Measurements from ENCODE around the gene DRICH1. TPM values are rescaled to one million over a fixed set of nuclear protein-coding genes. Genes with fewer than 3 reads are reported as not detected.

Gene DRICH1
- total RNA-seq, 1 experiment from 2014 or later: 0.26 TPM

- no peak for TF ChIP-seq STAT6 (CRISPR knock-in tag; conservative IDR thresholded peaks at IDR 0.05; ENCODE audit: low read depth)
- TF ChIP-seq OVOL2 (CRISPR knock-in tag; IDR thresholded peaks at IDR 0.05; ENCODE audit: borderline replicate concordance): no peak
- no peak for TF ChIP-seq ARID4B (CRISPR knock-in tag; IDR thresholded peaks at IDR 0.05; ENCODE audit: borderline replicate concordance)
- TF ChIP-seq NFATC4 (CRISPR knock-in tag; IDR thresholded peaks at IDR 0.05): no peak
- no peak for TF ChIP-seq GTF2I (CRISPR knock-in tag; conservative IDR thresholded peaks at IDR 0.05)
- TF ChIP-seq CBFB (CRISPR knock-in tag; IDR thresholded peaks at IDR 0.05; ENCODE audit: low read depth): no peak
- no peak for TF ChIP-seq HMGA2 (CRISPR knock-in tag; IDR thresholded peaks at IDR 0.05)
- no peak for TF ChIP-seq JUN (CRISPR knock-in tag; IDR thresholded peaks at IDR 0.05)
- no peak for TF ChIP-seq RORB (CRISPR knock-in tag; IDR thresholded peaks at IDR 0.05)
These were observed 40.8 kb downstream of the DRICH1 start (continued) for GRCh38 chr22:23591201-23591791.

- Mint-ChIP-seq H3K27ac (no peak overlapping the region), H3K9me3 (no peaks in the 10 kb centered on the region), H3K4me1 (no peaks in the 10 kb centered on the region), H3K36me3 (no peaks in the 10 kb centered on the region), H3K4me3 (no peak overlapping the region), H3K27me3 (ENCODE audit: low read depth) (peaks cover 3% of the 10 kb centered on the region; the same call in 1 of the 2 replicates)
- DNase-seq (ENCODE audit: low spot score) (no peak), ATAC-seq (no peak)
- TF ChIP-seq ATF6 (CRISPR knock-in tag; IDR thresholded peaks at IDR 0.05) (no peak), PRDM15 (CRISPR knock-in tag; IDR thresholded peaks at IDR 0.05) (no peak), ZNF232 (CRISPR knock-in tag; IDR thresholded peaks at IDR 0.05) (no peak), USF2 (CRISPR knock-in tag; IDR thresholded peaks at IDR 0.05) (no peak)
- ChIA-PET POLR2A (no interaction called here), CTCF (no interaction called here)
These were observed 48.3 kb downstream of the DRICH1 start for GRCh38 chr22:23583836-23584235.
